Stimulated activated CD8-positive, alpha-beta memory T cell treated with anti-CD3 and anti-CD28 coated beads, Interleukin-4, amount 100 ng/mL, for 24 hours (primary cell): Measurements from ENCODE around the gene DROSHA.
"Not testable (repeated sequence)": the region's sequence is repeated elsewhere in the genome, so short reads cannot be mapped to it uniquely, and the experiment has no call there.

ENCODE experiments used
- DNase-seq: peaks from one replicate; pipeline ENCODE4 v3.0.0-alpha.2; 2020; ENCODE audit warnings: low read depth

DROSHA gene

GRCh38 chr5:31415009-31415923 is 116.6 kb downstream of the DROSHA start:
- no peak for DNase-seq

GRCh38 chr5:31413030-31413812 is 118.7 kb downstream of the DROSHA start:
- DNase-seq, result no peak

GRCh38 chr5:31412324-31412723 is 119.6 kb downstream of the DROSHA start:
- DNase-seq, result no peak

- no peak for DNase-seq
These were observed 121.8 kb downstream of the DROSHA start for GRCh38 chr5:31410089-31410488.

- no peak for DNase-seq
These were observed 123.1 kb downstream of the DROSHA start for GRCh38 chr5:31408814-31409213.

- DNase-seq, result no peak
These were observed 123.8 kb downstream of the DROSHA start for GRCh38 chr5:31407921-31408693.

- DNase-seq, result no peak
These were observed 127.6 kb downstream of the DROSHA start for GRCh38 chr5:31404325-31404724.

- no peak for DNase-seq
These were observed 130.2 kb downstream of the DROSHA start for GRCh38 chr5:31401691-31402090.

- no peak for DNase-seq
These were observed 133.9 kb downstream of the DROSHA start for GRCh38 chr5:31397926-31398557.

GRCh38 chr5:31396611-31397295 is 135.1 kb downstream of the DROSHA start:
- no peak for DNase-seq

- DNase-seq, result not testable (repeated sequence)
These were observed 136.3 kb downstream of the DROSHA start for GRCh38 chr5:31395450-31396045.

GRCh38 chr5:31393126-31393525 is 138.8 kb downstream of the DROSHA start:
- DNase-seq, result no peak

GRCh38 chr5:31392061-31392460 is 139.8 kb downstream of the DROSHA start:
- no peak for DNase-seq

GRCh38 chr5:31390256-31390655 is 141.6 kb downstream of the DROSHA start:
- DNase-seq, result no peak

- no peak for DNase-seq
These were observed 145.9 kb downstream of the DROSHA start for GRCh38 chr5:31385774-31386537.

- DNase-seq, result no peak
These were observed 148.2 kb downstream of the DROSHA start for GRCh38 chr5:31383734-31384133.

GRCh38 chr5:31382051-31382878 is 149.6 kb downstream of the DROSHA start:
- no peak for DNase-seq

GRCh38 chr5:31381299-31381698 is 150.6 kb downstream of the DROSHA start:
- DNase-seq, result no peak

- no peak for DNase-seq
These were observed 151.8 kb downstream of the DROSHA start for GRCh38 chr5:31380049-31380448.
